Aorta (tissue), 5 donors: Measurements from ENCODE around the gene ANKRD12. TPM values are rescaled to one million over a fixed set of nuclear protein-coding genes. Genes with fewer than 3 reads are reported as not detected.

Experiments used
- ATAC-seq: fragments of 200-7000 bp; cut with Tn5 transposase; one replicate; pipeline ENCODE4 v1.9.1; 2022; ENCODE audit warnings: moderate library complexity; ENCODE audit not compliant: low FRiP score
- DNase-seq, 2 donors: peaks; one replicate each; pipeline ENCODE4 v3.0.0-alpha.2; 2020
- H3K27ac ChIP-seq, 2 donors: one replicate each; pipeline ENCODE4 v1.5.1; 2013; ENCODE audit warnings: low read length in 2 of 2, mild to moderate bottlenecking in 2 of 2, moderate library complexity in 2 of 2, control low read depth in 1 of 2, inconsistent platforms in 1 of 2, low read depth in 1 of 2
- H3K27me3 ChIP-seq, 2 donors: one replicate each; pipeline ENCODE4 v1.6.1; 2013; ENCODE audit warnings: control low read depth in 1 of 2, low read length in 1 of 2, mild to moderate bottlenecking in 1 of 2, moderate library complexity in 1 of 2; ENCODE audit not compliant: insufficient read depth in 2 of 2, control insufficient read depth in 1 of 2
- H3K36me3 ChIP-seq, 2 donors: one replicate each; pipeline ENCODE4 v1.6.1; 2013; ENCODE audit warnings: control low read depth in 1 of 2, low read length in 1 of 2, mild to moderate bottlenecking in 1 of 2; ENCODE audit not compliant: insufficient read depth in 2 of 2, control insufficient read depth in 1 of 2
- H3K4me1 ChIP-seq, 2 donors: one replicate each; pipeline ENCODE4 v1.6.1; 2013; ENCODE audit warnings: low read length in 2 of 2, control low read depth in 1 of 2, mild to moderate bottlenecking in 1 of 2, moderate library complexity in 1 of 2; ENCODE audit not compliant: insufficient read depth in 2 of 2, control insufficient read depth in 1 of 2
- H3K4me3 ChIP-seq, 2 donors: one replicate each; pipeline ENCODE4 v1.5.1; 2013; ENCODE audit warnings: low read length in 2 of 2, control low read depth in 1 of 2, mild to moderate bottlenecking in 1 of 2
- H3K9me3 ChIP-seq: one replicate; pipeline ENCODE4 v1.6.1; 2013; ENCODE audit warnings: mild to moderate bottlenecking, low read length; ENCODE audit not compliant: control insufficient read depth
- WGBS, 2 donors: extraction: QIAGEN DNeasy Blood & Tissue Kit; methylation state at CpG; one replicate each; pipeline ENCODE4 v1.1.7; 2013; 5-methylcytosine and 5-hydroxymethylcytosine counted together
- intact Hi-C, 2 donors: fragments of 100-400 bp; cut with DNase I; formaldehyde crosslinking; loops; one replicate each; pipeline versions ENCODE4 v1.14.2 to v1.15.0; 2022
- polyA plus RNA-seq, 2 donors: library from polyadenylated mRNA; stranded (reverse); fragments of 200-250 nt; gene quantifications; one replicate each; pipeline ENCODE4 v1.2.3, GENCODE V29; 2013
- total RNA-seq, 2 donors: library from RNA; stranded (reverse); fragmentation: NEBNext Ultra II Directional; extraction: Animal tissue kit (Norgen Biotek cat#: 25700); gene quantifications; one replicate each; pipeline ENCODE4 v1.2.1, GENCODE V29; 2021
- donor health status: healthy with polysubstance abuse.
- donor health status: Bipolar disorder and iron deficiency.
- donor health status: DM: no; HTN: no; CAD: no.
- donor health status: DM: no; HTN: no; CAD: no.
- donor health status: DM: yes; HTN: yes; CAD: no.

ANKRD12 gene
- total and polyA plus RNA-seq, 4 donors, result 7.6 to 112 (median 50.0) TPM

GRCh38 chr18:9281780-9282179 lies 145.2 kb downstream of the ANKRD12 start:
- Histone ChIP-seq H3K9me3 (no peaks in the 10 kb centered on the region), H3K36me3 (no peaks in the 10 kb centered on the region), H3K4me1 (no peaks in the 10 kb centered on the region), H3K4me3 (no peak overlapping the region), H3K27me3 (no peaks in the 10 kb centered on the region), H3K27ac (no peak overlapping the region)
- intact Hi-C loops, result no loop called here
- no peak for ATAC-seq
- DNase-seq, result no peak
- WGBS, 2 donors, result 89 to 91% methylated on average over 1 of the region's 1 CpG

- no peak overlapping the region for H3K27ac ChIP-seq
- H3K4me3 ChIP-seq, result no peak overlapping the region
- no peaks in the 10 kb centered on the region for H3K4me1 ChIP-seq
- H3K36me3 ChIP-seq, result no peaks in the 10 kb centered on the region
- H3K9me3 ChIP-seq, result no peaks in the 10 kb centered on the region
- no peaks in the 10 kb centered on the region for H3K27me3 ChIP-seq
- WGBS, 2 donors, result 22 to 28% methylated on average over 2 of the region's 2 CpGs
- DNase-seq, result no peak
- intact Hi-C loops, result no loop called here
- no peak for ATAC-seq
These were observed 147.2 kb downstream of the ANKRD12 start for GRCh38 chr18:9283791-9284190.

GRCh38 chr18:9285604-9286003 lies 149.0 kb downstream of the ANKRD12 start:
- H3K36me3 ChIP-seq, result no peaks in the 10 kb centered on the region
- no peak overlapping the region for H3K4me3 ChIP-seq
- intact Hi-C loops, result no loop called here
- H3K27me3 ChIP-seq, result no peaks in the 10 kb centered on the region
- WGBS, 2 donors, result 95 to 96% methylated on average over 2 of the region's 2 CpGs
- no peaks in the 10 kb centered on the region for H3K4me1 ChIP-seq
- ATAC-seq (no peak), DNase-seq (no peak)
- H3K27ac ChIP-seq, result no peak overlapping the region
- H3K9me3 ChIP-seq, result no peaks in the 10 kb centered on the region

GRCh38 chr18:9287036-9287435 lies 150.5 kb downstream of the ANKRD12 start:
- no peak overlapping the region for H3K4me3 ChIP-seq
- DNase-seq, result no peak
- no peaks in the 10 kb centered on the region for H3K9me3 ChIP-seq
- intact Hi-C loops, result no loop called here
- no peaks in the 10 kb centered on the region for H3K27me3 ChIP-seq
- H3K4me1 ChIP-seq, result no peaks in the 10 kb centered on the region
- H3K36me3 ChIP-seq, result no peaks in the 10 kb centered on the region
- ATAC-seq, result no peak
- WGBS, 2 donors, result 73 to 74% methylated on average over 7 of the region's 7 CpGs
- H3K27ac ChIP-seq, result no peak overlapping the region

DNA sequence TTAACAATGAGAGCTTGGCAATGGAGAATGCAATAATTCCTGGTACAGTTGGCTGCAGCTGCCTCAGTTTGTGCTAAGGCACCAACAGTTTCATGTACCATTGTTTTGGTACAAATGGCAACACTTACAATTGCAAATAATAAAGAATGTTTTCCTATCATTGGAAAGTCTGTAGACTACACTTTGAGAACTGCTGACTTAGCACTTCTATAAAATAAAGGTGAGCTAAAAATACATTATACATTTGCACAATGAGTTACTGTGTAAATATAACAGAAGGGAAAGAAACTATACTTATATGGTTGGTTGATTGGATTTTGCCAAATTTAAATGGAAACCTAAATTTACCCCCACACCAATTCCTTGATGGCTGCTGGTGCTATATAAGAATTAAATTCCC lies 153.1 kb downstream of the ANKRD12 start:
- ATAC-seq (no peak), DNase-seq (no peak)
- H3K27ac ChIP-seq, result no peak overlapping the region
- no peak overlapping the region for H3K4me3 ChIP-seq
- H3K27me3 ChIP-seq, result no peaks in the 10 kb centered on the region
- peaks cover 0 to 3% of the 10 kb centered on the region in 2 donors for H3K36me3 ChIP-seq
- intact Hi-C loops, result no loop called here
- H3K4me1 ChIP-seq, result no peaks in the 10 kb centered on the region
- H3K9me3 ChIP-seq, result peaks cover 7% of the 10 kb centered on the region

DNA sequence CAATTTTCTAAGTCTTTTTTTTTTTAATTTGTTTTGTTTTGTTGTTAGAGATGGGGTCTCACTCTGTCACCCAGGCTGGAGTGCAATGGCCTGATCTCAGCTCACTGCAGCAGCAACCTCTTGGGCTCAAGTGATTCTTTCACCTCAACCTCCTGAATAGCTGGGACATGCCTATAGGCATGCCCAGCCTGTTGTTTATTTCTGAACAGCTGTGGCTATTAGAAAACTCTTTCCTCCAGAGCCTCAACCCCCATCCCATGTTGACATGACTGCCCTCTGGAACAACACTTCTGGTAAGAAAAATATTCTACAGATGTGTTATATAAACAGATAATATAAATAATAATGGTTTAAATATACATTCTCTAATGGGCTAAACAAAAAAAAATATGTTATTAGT lies 153.6 kb downstream of the ANKRD12 start:
- Histone ChIP-seq H3K27ac (no peak overlapping the region), H3K9me3 (peaks cover 7% of the 10 kb centered on the region), H3K4me1 (no peaks in the 10 kb centered on the region), H3K36me3 (peaks cover 0 to 3% of the 10 kb centered on the region in 2 donors), H3K4me3 (no peak overlapping the region), H3K27me3 (no peaks in the 10 kb centered on the region)
- no peak for DNase-seq
- ATAC-seq, result no peak
- intact Hi-C loops, result no loop called here

GRCh38 chr18:9292047-9292446 lies 155.5 kb downstream of the ANKRD12 start:
- WGBS, 2 donors, result 69 to 80% methylated on average over 2 of the region's 2 CpGs
- H3K9me3 ChIP-seq, result peaks cover 7% of the 10 kb centered on the region
- no peaks in the 10 kb centered on the region for H3K27me3 ChIP-seq
- no peak overlapping the region for H3K27ac ChIP-seq
- DNase-seq (no peak), ATAC-seq (no peak)
- H3K4me3 ChIP-seq, result no peak overlapping the region
- H3K36me3 ChIP-seq, result peaks cover 0 to 3% of the 10 kb centered on the region in 2 donors
- intact Hi-C loops, result no loop called here
- H3K4me1 ChIP-seq, result no peaks in the 10 kb centered on the region

DNA sequence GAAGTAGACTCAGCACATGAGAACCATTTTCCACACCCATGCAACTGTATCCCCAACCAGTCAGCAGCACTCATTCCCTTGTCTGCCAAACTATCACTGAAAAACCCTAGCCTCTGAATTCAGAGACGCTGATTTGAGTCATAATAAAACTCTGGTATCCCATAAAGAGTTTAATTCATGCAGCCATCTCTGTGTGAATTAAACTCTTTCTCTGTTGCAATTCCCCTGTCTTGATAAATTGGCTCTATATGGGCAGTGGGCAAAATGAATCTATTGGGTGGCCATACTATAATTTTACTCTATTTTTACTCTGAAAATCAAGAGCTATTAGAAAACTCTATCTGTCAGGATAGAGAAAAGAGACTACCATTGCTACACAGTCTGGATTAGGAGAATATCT lies 157.4 kb downstream of the ANKRD12 start:
- Histone ChIP-seq H3K27ac (no peak overlapping the region), H3K4me3 (no peak overlapping the region), H3K36me3 (peaks cover 0 to 3% of the 10 kb centered on the region in 2 donors), H3K4me1 (no peaks in the 10 kb centered on the region), H3K27me3 (no peaks in the 10 kb centered on the region), H3K9me3 (peaks cover 7% of the 10 kb centered on the region)
- ATAC-seq (no peak), DNase-seq (no peak)
- intact Hi-C loops, result no loop called here
- WGBS, 2 donors, result 95 to 97% methylated on average over 1 of the region's 1 CpG

GRCh38 chr18:9296233-9297006 lies 159.8 kb downstream of the ANKRD12 start:
- WGBS, 2 donors, result 94 to 98% methylated on average over 15 of the region's 15 CpGs
- DNase-seq (no peak), ATAC-seq (no peak)
- Histone ChIP-seq H3K27me3 (no peaks in the 10 kb centered on the region), H3K36me3 (peaks cover 0 to 3% of the 10 kb centered on the region in 2 donors), H3K27ac (no peak overlapping the region), H3K9me3 (peaks cover 7% of the 10 kb centered on the region), H3K4me3 (no peak overlapping the region), H3K4me1 (no peaks in the 10 kb centered on the region)
- intact Hi-C loops, result no loop called here
